Measurements from ENCODE around the gene IGSF5. TPM values are rescaled to one million over a fixed set of nuclear protein-coding genes. Genes with fewer than 3 reads are reported as not detected.

IGSF5 gene
- total RNA-seq, 3 donors from 2014 or later (not counting 1 experiment from before 2014, with no cell fraction given), result not detected

GRCh38 chr21:39775816-39776215 lies 30.8 kb downstream of the IGSF5 start:
- Histone ChIP-seq H3K27me3 (ENCODE audit: control insufficient read depth, insufficient read depth, low read length) (no peaks in the 10 kb centered on the region), H3K36me3 (ENCODE audit: control insufficient read depth, insufficient read depth, low read length) (no peaks in the 10 kb centered on the region), H3K4me1 (ENCODE audit: control insufficient read depth, insufficient read depth, low read length) (no peaks in the 10 kb centered on the region), H3K4me3 (ENCODE audit: low read length) (no peak overlapping the region), H3K27ac (ENCODE audit: low read length) (no peak overlapping the region), H3K9me3 (ENCODE audit: control insufficient read depth, insufficient read depth, low read length) (no peaks in the 10 kb centered on the region)
- Mint-ChIP-seq H3K4me1 (no peaks in the 10 kb centered on the region), H3K9me3 (no peaks in the 10 kb centered on the region), H3K27me3 (ENCODE audit: low read depth in 2 of 2) (no peaks in the 10 kb centered on the region), H3K4me3 (no peak overlapping the region), H3K36me3 (no peaks in the 10 kb centered on the region), H3K27ac (no peak overlapping the region)
- no peak for TF ChIP-seq CTCF (IDR thresholded peaks at IDR 0.05)
- DNase-seq, result no peak
- ATAC-seq, result no peak
- intact Hi-C loops (cut with micrococcal nuclease), result no loop called here
- 54% methylated on average over 1 of the region's 1 CpG for WGBS (ENCODE audit: insufficient coverage)

DNA sequence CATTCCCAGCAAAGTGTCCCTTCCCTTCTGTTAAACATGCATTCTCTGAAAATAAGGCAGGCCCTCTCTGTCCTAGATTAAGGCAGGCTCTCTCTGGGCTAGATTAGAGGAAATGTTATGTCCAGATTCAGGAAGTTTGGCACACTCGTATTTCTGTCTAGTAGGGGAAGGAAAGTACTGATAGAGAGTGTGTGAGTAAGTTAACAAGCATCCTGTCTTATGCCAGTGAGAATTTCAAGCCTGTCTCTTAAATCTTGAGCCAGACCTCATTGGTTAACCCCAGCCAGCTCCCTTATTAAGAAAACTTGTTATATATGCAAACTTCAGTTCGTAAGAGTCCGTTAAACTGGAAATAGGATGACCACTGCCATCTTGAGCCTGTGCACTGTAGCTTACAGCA lies 31.6 kb downstream of the IGSF5 start:
- ATAC-seq, result no peak
- no peaks in the 10 kb centered on the region for H3K9me3 Mint-ChIP-seq
- TF ChIP-seq CTCF (IDR thresholded peaks at IDR 0.05), result no peak

DNA sequence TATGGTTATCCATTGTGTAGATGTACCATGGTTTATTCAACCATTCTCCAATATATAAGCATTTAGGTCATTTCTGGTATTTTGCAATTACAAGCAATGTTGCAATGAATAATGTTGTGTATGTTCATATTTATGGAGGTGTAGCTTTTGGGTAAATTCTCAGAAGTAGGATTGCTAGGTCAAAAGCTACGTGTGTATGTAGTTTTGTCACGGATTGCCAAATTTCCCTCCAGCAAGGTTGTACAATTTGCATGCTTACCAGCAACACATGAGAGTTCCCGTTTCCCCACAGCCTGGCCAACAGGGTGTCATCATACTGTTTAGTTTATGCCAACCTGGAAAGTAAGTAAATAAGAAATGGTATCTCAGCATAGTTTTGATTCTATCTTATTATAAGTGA lies 36.3 kb downstream of the IGSF5 start:
- Histone ChIP-seq H3K36me3 (ENCODE audit: control insufficient read depth, insufficient read depth, low read length) (no peaks in the 10 kb centered on the region), H3K27me3 (ENCODE audit: control insufficient read depth, insufficient read depth, low read length) (no peaks in the 10 kb centered on the region), H3K4me3 (ENCODE audit: low read length) (no peak overlapping the region), H3K4me1 (ENCODE audit: control insufficient read depth, insufficient read depth, low read length) (no peaks in the 10 kb centered on the region), H3K27ac (ENCODE audit: low read length) (no peak overlapping the region), H3K9me3 (ENCODE audit: control insufficient read depth, insufficient read depth, low read length) (no peaks in the 10 kb centered on the region)
- no peak overlapping the region for H3K27ac Mint-ChIP-seq
- no peaks in the 10 kb centered on the region for H3K4me1 Mint-ChIP-seq
- H3K9me3 Mint-ChIP-seq, result no peaks in the 10 kb centered on the region
- no peak overlapping the region for H3K4me3 Mint-ChIP-seq
- 76% methylated on average over 3 of the region's 3 CpGs for WGBS (ENCODE audit: insufficient coverage)
- DNase-seq, result no peak
- intact Hi-C loops (cut with micrococcal nuclease), result no loop called here
- no peak for ATAC-seq
- no peaks in the 10 kb centered on the region for H3K36me3 Mint-ChIP-seq
- TF ChIP-seq CTCF (IDR thresholded peaks at IDR 0.05), result no peak
- H3K27me3 Mint-ChIP-seq (ENCODE audit: low read depth in 2 of 2), result no peaks in the 10 kb centered on the region

More for the DNA sequence above, 31.6 kb downstream of the IGSF5 start:
- 4% methylated on average over 3 of the region's 3 CpGs for WGBS (ENCODE audit: insufficient coverage)
- Histone ChIP-seq H3K27me3 (ENCODE audit: control insufficient read depth, insufficient read depth, low read length) (no peaks in the 10 kb centered on the region), H3K27ac (ENCODE audit: low read length) (no peak overlapping the region), H3K4me1 (ENCODE audit: control insufficient read depth, insufficient read depth, low read length) (no peaks in the 10 kb centered on the region), H3K4me3 (ENCODE audit: low read length) (no peak overlapping the region), H3K9me3 (ENCODE audit: control insufficient read depth, insufficient read depth, low read length) (no peaks in the 10 kb centered on the region), H3K36me3 (ENCODE audit: control insufficient read depth, insufficient read depth, low read length) (no peaks in the 10 kb centered on the region)
- no peaks in the 10 kb centered on the region for H3K4me1 Mint-ChIP-seq
- intact Hi-C loops (cut with micrococcal nuclease), result no loop called here
- no peak for DNase-seq
- H3K27me3 Mint-ChIP-seq (ENCODE audit: low read depth in 2 of 2), result no peaks in the 10 kb centered on the region
- no peaks in the 10 kb centered on the region for H3K36me3 Mint-ChIP-seq
- no peak overlapping the region for H3K27ac Mint-ChIP-seq
- no peak overlapping the region for H3K4me3 Mint-ChIP-seq

DNA sequence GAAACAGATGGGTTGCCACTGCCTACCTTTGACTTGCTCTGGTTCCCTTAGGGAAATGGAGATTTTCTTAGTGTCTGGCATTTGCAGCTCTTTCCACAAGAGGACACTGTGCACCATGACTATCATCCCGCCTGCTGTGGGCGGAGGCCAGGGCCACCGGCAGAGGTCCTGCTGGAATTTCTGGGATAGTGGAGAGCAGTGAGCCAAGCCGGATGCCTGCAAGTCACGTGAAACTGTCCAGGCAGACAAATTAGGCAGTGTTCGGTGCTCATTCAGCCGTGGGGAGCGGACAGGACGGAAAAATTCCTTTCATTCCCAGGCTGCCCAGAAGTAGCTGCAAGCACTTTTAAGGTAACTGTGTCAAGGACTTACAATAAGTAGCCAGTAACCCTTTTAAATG lies 43.4 kb downstream of the IGSF5 start:
- Histone ChIP-seq H3K36me3 (ENCODE audit: control insufficient read depth, insufficient read depth, low read length) (no peaks in the 10 kb centered on the region), H3K27me3 (ENCODE audit: control insufficient read depth, insufficient read depth, low read length) (no peaks in the 10 kb centered on the region), H3K4me1 (ENCODE audit: control insufficient read depth, insufficient read depth, low read length) (no peaks in the 10 kb centered on the region), H3K9me3 (ENCODE audit: control insufficient read depth, insufficient read depth, low read length) (no peaks in the 10 kb centered on the region), H3K4me3 (ENCODE audit: low read length) (no peak overlapping the region), H3K27ac (ENCODE audit: low read length) (no peak overlapping the region)
- 67% methylated on average over 9 of the region's 9 CpGs for WGBS (ENCODE audit: insufficient coverage)
- Mint-ChIP-seq H3K27ac (no peak overlapping the region), H3K27me3 (ENCODE audit: low read depth in 2 of 2) (no peaks in the 10 kb centered on the region), H3K36me3 (no peaks in the 10 kb centered on the region), H3K4me1 (no peaks in the 10 kb centered on the region), H3K4me3 (no peak overlapping the region), H3K9me3 (no peaks in the 10 kb centered on the region)
- DNase-seq (no peak), ATAC-seq (no peak)
- intact Hi-C loops (cut with micrococcal nuclease), result no loop called here
- no peak for TF ChIP-seq CTCF (IDR thresholded peaks at IDR 0.05)

All from natural killer cell (primary cell).